ENCODE measurements around the gene COL27A1.

- no peak for TF ChIP-seq CTCF (IDR thresholded peaks at IDR 0.05; ENCODE audit: low read depth, low read length)
- no peak for TF ChIP-seq POLR2A (IDR thresholded peaks at IDR 0.05; ENCODE audit: extremely low read depth, insufficient read length)
Measured at GRCh38 chr9:114209151-114209550, 53.8 kb downstream of the COL27A1 start.

Measured in NB4 (cell line).